ENCODE data around the gene DDX49.

The DDX49 gene, protein sequence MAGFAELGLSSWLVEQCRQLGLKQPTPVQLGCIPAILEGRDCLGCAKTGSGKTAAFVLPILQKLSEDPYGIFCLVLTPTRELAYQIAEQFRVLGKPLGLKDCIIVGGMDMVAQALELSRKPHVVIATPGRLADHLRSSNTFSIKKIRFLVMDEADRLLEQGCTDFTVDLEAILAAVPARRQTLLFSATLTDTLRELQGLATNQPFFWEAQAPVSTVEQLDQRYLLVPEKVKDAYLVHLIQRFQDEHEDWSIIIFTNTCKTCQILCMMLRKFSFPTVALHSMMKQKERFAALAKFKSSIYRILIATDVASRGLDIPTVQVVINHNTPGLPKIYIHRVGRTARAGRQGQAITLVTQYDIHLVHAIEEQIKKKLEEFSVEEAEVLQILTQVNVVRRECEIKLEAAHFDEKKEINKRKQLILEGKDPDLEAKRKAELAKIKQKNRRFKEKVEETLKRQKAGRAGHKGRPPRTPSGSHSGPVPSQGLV

GRCh38 chr19:18919086-18919899 is at the start of gene DDX49, which contains the start of gene COPE:
Gene DDX49, plus strand, starts transcription at chr19:18919715. Its CDS starts 27 bp downstream, at chr19:18919742.
Gene COPE, minus strand, starts transcription at chr19:18919387. Its CDS starts 39 bp downstream, at chr19:18919348.
- in situ Hi-C loops (cut with MboI; ENCODE audit: low sequenced_read_pairs) = no loop called here

DNA sequence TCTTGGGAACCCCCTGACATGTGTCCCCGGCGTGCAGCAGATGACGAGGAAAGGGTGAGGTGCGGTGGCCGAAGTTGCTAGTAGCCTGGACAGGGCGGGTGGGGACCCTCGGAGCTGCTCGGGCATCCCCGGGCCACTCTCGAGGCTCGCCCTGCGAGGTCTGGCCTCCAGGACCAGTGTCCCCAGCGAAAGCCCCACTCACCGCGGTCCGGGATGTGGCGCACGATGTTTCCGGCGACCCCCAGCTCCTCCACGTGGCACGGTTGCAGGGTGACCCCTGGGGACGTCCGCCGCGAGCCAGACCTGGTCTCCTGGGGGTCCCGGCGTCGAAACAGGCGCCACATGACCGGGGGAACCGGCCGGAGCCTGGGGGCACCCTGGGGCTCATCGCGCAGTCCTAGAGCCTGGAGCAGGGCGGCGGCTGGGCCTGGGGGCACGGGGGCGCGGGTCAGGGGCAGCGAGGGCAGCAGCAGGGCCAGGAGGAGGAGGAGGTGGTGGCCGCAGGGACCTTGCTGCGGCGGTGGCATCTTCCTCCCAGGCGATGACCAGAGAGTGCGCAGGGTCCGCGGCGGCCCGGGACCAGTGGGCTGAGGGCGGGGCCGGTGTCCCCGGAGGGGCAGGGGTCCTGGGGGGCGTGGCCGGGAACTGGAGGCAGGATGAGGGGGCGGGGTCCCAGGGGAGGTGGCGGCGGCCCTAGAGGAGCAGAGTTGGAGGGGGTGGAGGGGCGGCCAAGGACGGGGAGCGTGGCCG is 49.6 kb upstream of the DDX49 start:
- in situ Hi-C loops (cut with MboI; ENCODE audit: low sequenced_read_pairs) = no loop called here

DNA sequence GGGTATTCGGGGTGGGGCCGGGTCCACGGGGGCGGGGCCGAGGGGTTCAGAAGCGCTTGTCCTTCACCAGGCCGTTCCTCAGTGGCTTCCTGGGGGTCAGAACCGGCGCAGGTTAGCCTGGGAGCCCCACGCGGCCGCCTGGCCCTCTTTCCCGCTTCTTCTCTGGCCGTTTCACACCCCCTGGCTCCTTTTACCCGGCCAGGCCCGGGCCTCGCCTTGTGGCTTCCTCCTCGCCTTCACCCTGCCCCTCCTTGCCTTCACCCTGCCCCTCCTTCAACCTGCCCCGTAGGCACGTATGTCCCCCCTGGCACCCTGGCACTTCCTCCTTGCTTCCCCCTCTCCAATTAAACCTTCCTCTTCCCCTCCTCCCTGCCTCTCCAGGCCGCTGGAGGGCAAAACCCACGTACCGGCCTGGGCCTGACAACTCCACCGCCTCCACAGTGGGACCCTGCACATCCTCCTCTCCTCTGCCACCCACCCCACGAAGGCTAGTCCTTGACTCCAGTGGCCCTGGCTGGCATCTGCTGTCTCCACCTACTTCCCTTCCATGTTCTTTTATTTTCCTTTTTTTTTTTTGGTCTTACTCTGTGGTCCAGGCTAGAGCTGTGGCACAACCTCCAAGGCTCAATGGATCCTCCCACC is 48.9 kb upstream of the DDX49 start:
- in situ Hi-C loops (cut with MboI; ENCODE audit: low sequenced_read_pairs) = no loop called here

DNA sequence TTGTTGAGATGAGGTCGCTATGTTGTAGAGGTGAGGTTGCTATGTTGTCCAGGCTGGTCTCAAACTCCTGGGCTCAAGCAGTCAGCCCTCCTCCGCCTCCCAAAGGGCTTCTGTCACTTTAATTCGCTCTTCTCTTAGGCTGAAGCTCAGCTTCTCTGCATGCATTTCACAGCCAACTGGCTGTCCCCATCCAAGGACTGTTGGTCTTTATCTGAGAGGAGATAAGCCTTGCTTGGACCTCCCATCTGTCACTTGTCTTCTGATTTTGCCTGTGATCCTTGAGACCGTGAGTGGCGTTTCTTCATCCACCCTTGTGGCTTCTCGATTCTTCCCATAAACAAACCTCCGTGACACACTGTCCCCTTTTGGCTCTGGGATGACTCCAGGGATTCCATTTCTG is 48.0 kb upstream of the DDX49 start:
- in situ Hi-C loops (cut with MboI; ENCODE audit: low sequenced_read_pairs) = no loop called here

GRCh38 chr19:18875726-18876125 is 43.8 kb upstream of the DDX49 start:
- in situ Hi-C loops (cut with MboI; ENCODE audit: low sequenced_read_pairs) = no loop called here

- in situ Hi-C loops (cut with MboI; ENCODE audit: low sequenced_read_pairs) = no loop called here
Measured at GRCh38 chr19:18876865-18877264, 42.6 kb upstream of the DDX49 start.

DNA sequence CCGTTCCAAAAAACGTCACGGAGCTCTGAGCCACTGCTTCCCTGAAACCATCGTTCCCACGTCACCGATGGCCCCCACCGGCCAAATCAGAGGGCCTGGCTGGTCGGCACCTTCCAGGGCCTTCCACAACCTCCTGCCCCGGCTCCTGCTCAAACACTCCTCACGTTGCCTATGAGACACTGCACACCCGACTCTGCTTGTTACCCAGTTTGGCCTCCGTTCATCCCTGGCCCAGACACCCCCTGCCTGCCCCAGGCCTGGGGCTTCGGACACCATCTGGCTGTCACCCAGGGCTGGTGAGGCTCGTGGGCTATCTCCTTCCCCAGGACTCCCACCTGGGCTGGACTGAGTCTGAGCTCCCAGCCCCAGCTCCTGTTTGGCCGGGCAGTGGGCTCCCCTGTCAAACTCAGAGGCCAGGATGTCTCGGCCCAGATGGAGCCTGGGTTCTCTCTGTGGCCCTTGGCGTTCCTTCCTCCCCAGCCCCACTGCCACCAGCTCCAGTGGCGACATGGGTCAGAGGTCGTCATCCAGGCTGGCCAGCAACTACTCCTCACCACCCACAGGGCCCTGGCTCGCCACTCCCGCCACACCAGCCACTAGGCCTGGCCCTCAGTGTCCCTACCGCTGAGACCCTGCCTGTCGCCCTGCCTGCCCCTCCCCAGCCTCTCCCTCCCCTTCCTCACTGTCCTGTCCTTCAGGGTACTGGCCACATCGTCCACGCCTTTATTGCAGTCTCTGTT is 41.3 kb upstream of the DDX49 start:
- in situ Hi-C loops (cut with MboI; ENCODE audit: low sequenced_read_pairs) = no loop called here

GRCh38 chr19:18878858-18879578 is 40.5 kb upstream of the DDX49 start:
- in situ Hi-C loops (cut with MboI; ENCODE audit: low sequenced_read_pairs) = no loop called here

GRCh38 chr19:18879579-18880373 is 39.7 kb upstream of the DDX49 start:
- in situ Hi-C loops (cut with MboI; ENCODE audit: low sequenced_read_pairs) = no loop called here

DNA sequence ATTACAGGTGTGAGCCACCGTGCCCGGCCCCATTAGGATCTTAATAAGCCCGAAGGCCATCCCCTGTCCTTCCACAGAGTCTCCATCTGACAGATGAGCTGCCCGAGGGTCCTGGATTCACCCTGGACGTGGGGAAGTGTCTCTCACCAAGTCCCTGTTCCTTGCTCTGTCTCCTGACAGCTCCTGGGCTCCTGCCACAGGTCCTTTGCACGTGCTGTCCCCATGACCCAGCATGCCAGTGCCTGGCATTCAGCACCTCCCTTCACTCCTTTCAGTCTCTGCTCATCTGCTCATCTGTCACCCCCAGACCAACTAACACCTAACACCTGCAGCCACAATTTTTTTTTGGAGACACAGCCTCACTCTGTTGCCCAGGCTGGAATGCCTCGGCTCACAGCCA is 38.0 kb upstream of the DDX49 start:
- in situ Hi-C loops (cut with MboI; ENCODE audit: low sequenced_read_pairs) = no loop called here

GRCh38 chr19:18883526-18884304 is 35.8 kb upstream of the DDX49 start:
- in situ Hi-C loops (cut with MboI; ENCODE audit: low sequenced_read_pairs) = no loop called here

DNA sequence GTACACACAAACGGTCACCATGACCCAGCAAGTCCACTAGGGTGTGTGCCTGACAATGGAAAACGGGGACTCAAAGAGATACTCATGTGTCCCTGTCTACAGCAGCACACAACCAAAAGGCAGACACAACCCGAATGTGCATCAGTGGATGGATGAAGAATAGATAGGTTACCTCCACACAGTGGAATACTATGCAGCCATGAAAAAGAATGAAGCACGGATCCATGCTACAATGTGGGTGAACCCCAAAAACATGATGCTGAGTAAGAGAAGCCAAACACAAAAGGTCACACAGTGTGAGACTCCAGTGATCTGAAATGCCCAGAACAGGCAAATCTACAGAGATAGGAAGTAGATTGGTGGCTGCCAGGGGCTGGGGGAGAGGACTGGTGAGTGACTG is 32.5 kb upstream of the DDX49 start:
- in situ Hi-C loops (cut with MboI; ENCODE audit: low sequenced_read_pairs) = no loop called here

- in situ Hi-C loops (cut with MboI; ENCODE audit: low sequenced_read_pairs) = no loop called here
Measured at GRCh38 chr19:18889949-18890745, 29.4 kb upstream of the DDX49 start.

DNA sequence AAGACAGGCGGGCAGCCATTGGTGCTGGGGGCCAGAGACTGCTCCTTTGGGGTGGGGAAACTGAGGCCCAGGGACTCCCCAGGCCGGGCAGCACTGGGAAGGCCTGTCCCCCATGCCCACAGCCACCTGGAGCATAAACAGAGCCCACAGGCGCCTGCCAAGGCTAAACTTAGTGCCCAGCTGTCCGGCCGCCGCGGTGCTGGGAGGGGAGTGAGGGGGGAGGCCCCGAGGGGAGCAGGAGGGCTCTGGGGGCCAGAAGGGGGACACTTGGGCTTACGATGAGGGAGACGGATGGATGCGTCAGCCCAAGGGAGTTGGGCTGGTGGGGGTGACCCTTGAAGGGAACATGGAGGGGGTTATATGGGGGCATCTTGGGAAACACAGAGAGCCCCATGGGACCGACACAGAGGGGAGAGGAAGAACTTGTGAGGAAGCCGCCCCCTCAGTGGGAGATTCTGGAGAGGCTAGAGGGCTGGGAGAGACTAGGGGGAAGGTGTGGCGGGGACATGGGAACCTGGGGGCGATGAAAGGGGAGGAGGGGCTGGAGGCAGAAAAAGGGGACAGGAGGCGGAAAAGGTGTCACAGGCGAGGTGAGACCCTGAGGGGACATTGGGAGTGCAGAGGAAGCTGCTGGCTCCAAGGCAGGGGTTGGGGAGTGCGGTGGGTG is 25.8 kb upstream of the DDX49 start:
- in situ Hi-C loops (cut with MboI; ENCODE audit: low sequenced_read_pairs) = no loop called here

- in situ Hi-C loops (cut with MboI; ENCODE audit: low sequenced_read_pairs) = no loop called here
Measured at GRCh38 chr19:18894254-18895037, 25.1 kb upstream of the DDX49 start.

All from hTERT RPE-1 (cell line).